Stimulated activated naive B cell treated with anti-CD40 and anti-IgM and Interleukin-4, amounts not matched to agents 10 μg/mL and 1 μg/mL and 100 μg/mL, for 72 hours (primary cell): ENCODE measurements around the gene KIF18B.

Experiments used
- ATAC-seq, 2 donors: fragments of 150-1000 bp; cut with Tn5 transposase; replicated peaks; 2 replicates each; pipeline ENCODE4 v1.10.0; 2021; ENCODE audit warnings: moderate library complexity in 1 of 2
- DNase-seq: peaks from one replicate; pipeline ENCODE4 v3.0.0; 2021
- H3K27ac Mint-ChIP-seq: one replicate; pipeline ENCODE4 v1.8.0; 2022; ENCODE audit warnings: mild to moderate bottlenecking, mixed read lengths
- H3K27me3 Mint-ChIP-seq, 2 donors: one replicate each; pipeline ENCODE4 v1.8.0; 2022; ENCODE audit warnings: mixed read lengths in 2 of 2
- H3K36me3 Mint-ChIP-seq, 2 donors: one replicate each; pipeline ENCODE4 v1.8.0; 2022; ENCODE audit warnings: mixed read lengths in 2 of 2, mild to moderate bottlenecking in 1 of 2
- H3K4me1 Mint-ChIP-seq, 2 donors: one replicate each; pipeline ENCODE4 v1.8.0; 2022; ENCODE audit warnings: mixed read lengths in 2 of 2, mild to moderate bottlenecking in 1 of 2
- H3K4me3 Mint-ChIP-seq, 2 donors: one replicate each; pipeline ENCODE4 v1.8.0; 2022; ENCODE audit warnings: mild to moderate bottlenecking in 2 of 2, mixed read lengths in 2 of 2, moderate library complexity in 1 of 2
- H3K9me3 Mint-ChIP-seq, 2 donors: one replicate each; pipeline ENCODE4 v1.8.0; 2022; ENCODE audit warnings: mixed read lengths in 2 of 2, mild to moderate bottlenecking in 1 of 2

The KIF18B gene

DNA sequence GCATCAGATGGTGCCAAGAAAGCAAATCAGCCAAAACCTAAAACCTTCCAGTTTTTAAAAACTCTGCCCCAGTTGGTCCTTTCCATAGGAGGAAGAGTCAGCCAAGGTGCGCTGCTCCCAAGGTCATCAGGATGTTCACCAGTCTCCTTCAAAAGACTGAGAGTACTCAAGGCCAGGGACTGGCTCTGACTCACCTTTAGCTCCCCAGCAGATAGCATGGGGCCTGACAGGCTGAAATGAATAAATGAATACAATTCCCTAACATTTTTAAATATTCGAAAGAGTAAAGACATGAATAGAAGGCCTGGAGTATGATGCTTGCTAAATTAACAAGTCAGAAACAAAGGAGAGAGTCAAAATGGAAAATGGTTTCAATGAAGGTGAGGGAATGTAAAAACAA lies 67.5 kb downstream of the KIF18B start:
- no peak overlapping the region for H3K27ac Mint-ChIP-seq
- no peak for ATAC-seq

DNA sequence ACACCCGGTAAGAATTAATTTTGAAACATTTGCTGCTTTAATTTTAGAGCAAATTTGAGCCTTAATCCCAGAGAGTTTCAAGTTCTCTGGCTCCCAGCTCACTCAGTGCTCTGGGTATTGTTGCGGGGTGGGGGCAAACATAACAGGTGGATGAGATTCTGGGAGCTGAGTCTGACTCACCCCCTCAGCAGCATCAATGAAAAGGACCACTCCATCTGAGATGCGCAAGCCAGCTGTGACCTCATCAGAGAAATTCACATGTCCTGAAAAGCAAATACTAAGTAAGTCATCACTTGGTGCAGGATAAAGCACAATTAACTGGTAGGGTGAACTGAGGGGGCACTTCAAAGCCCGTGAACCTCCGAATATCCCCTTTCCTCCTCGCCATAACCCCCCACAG lies 68.2 kb downstream of the KIF18B start:
- H3K9me3 Mint-ChIP-seq = no peaks in the 10 kb centered on the region
- ATAC-seq = no peak
- no peak overlapping the region for H3K27ac Mint-ChIP-seq

More for the DNA sequence above, 67.5 kb downstream of the KIF18B start:
- H3K4me1 Mint-ChIP-seq = no peaks in the 10 kb centered on the region
- H3K27me3 Mint-ChIP-seq = no peaks in the 10 kb centered on the region
- no peak for DNase-seq
- H3K9me3 Mint-ChIP-seq = no peaks in the 10 kb centered on the region
- peaks cover 39 to 69% of the 10 kb centered on the region in 2 donors for H3K36me3 Mint-ChIP-seq
- H3K4me3 Mint-ChIP-seq = no peak overlapping the region

DNA sequence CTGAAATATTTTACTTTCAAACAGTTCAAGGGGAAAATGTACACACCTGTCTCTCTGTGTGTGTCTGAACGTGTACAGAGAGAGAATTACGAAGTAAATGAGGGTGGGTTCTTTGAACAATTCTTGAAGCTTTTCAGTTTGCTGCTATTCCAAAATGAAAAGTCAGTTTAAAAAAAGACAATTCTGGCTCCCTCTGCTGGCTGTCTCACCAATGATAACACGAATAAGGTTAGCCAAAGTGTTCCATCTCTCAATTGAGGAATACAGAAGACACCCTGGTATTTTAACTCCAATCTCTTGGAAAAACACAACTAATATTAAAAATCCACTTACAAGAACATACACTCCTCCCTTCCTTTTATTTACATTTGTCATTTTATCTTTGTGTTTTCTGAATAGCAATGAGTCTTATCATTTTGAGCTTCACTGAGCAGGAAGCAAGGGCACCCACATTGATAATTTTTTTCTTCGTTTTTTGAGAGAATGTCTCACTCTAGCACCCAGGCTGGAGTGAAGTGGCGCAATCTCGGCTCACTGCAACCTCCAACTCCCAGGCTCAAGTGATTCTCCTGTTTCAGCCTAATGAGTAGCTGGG lies 68.8 kb downstream of the KIF18B start:
- Mint-ChIP-seq H3K36me3 (peaks cover 34 to 64% of the 10 kb centered on the region in 2 donors), H3K4me3 (no peak overlapping the region), H3K27ac (no peak overlapping the region), H3K9me3 (no peaks in the 10 kb centered on the region), H3K27me3 (no peaks in the 10 kb centered on the region), H3K4me1 (no peaks in the 10 kb centered on the region)
- DNase-seq (no peak), ATAC-seq (no peak)

More for the DNA sequence above, 68.2 kb downstream of the KIF18B start:
- no peak overlapping the region for H3K4me3 Mint-ChIP-seq
- H3K27me3 Mint-ChIP-seq = no peaks in the 10 kb centered on the region
- no peaks in the 10 kb centered on the region for H3K4me1 Mint-ChIP-seq
- DNase-seq = no peak
- H3K36me3 Mint-ChIP-seq = peaks cover 36 to 62% of the 10 kb centered on the region in 2 donors

DNA sequence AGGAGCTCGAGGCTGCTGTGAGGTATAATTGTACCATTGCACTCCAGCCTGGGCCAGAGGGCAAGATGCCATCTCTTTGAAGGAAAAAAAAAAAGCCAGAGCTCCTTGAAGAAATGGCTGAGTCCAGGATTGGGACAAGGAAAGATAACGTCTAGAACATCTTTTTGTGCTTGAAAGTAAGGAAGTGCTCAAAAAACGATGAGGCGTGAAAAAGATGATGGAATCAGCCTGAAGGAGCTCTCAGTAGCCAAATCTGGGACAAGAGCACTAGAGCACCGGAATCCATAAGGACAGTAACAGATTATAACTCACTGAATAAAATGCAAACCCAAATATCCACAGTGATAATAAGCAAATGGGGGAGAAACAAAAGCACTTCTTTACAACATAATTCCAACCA lies 70.5 kb downstream of the KIF18B start:
- no peak overlapping the region for H3K27ac Mint-ChIP-seq
- no peaks in the 10 kb centered on the region for H3K27me3 Mint-ChIP-seq
- H3K9me3 Mint-ChIP-seq = no peaks in the 10 kb centered on the region
- no peak for DNase-seq
- peaks cover 27 to 57% of the 10 kb centered on the region in 2 donors for H3K36me3 Mint-ChIP-seq
- no peaks in the 10 kb centered on the region for H3K4me1 Mint-ChIP-seq
- H3K4me3 Mint-ChIP-seq = no peak overlapping the region
- ATAC-seq = no peak

- H3K4me3 Mint-ChIP-seq = no peak overlapping the region
- ATAC-seq (no peak), DNase-seq (no peak)
- H3K27ac Mint-ChIP-seq = no peak overlapping the region
- H3K9me3 Mint-ChIP-seq = no peaks in the 10 kb centered on the region
- no peaks in the 10 kb centered on the region for H3K27me3 Mint-ChIP-seq
- peaks cover 32 to 57% of the 10 kb centered on the region in 2 donors for H3K36me3 Mint-ChIP-seq
- no peaks in the 10 kb centered on the region for H3K4me1 Mint-ChIP-seq
Measured at GRCh38 chr17:44875761-44876160, 71.8 kb downstream of the KIF18B start.
